Nephron (organoid): ENCODE data around the gene CLCN4.

ENCODE experiments used
- H3K27ac Mint-ChIP-seq, 3 experiments: 2 replicates each; pipeline ENCODE4 v1.8.0; 2020; ENCODE audit warnings: mixed read lengths in 3 of 3, mild to moderate bottlenecking in 2 of 3, moderate library complexity in 1 of 3
- H3K27me3 Mint-ChIP-seq: 2 replicates; pipeline ENCODE4 v1.8.0; 2021; ENCODE audit warnings: low read depth, mild to moderate bottlenecking, moderate library complexity, mixed read lengths
- H3K36me3 Mint-ChIP-seq: 2 replicates; pipeline ENCODE4 v1.8.0; 2020; ENCODE audit warnings: low read depth, mixed read lengths
- H3K4me1 Mint-ChIP-seq: 2 replicates; pipeline ENCODE4 v1.8.0; 2020; ENCODE audit warnings: mixed read lengths
- H3K4me3 Mint-ChIP-seq, 3 experiments: 2 replicates each; pipeline ENCODE4 v1.8.0; 2020; ENCODE audit warnings: mild to moderate bottlenecking in 3 of 3, mixed read lengths in 3 of 3, moderate library complexity in 2 of 3
- H3K9me3 Mint-ChIP-seq: 2 replicates; pipeline ENCODE4 v1.8.0; 2020; ENCODE audit warnings: mixed read lengths
- TF ChIP-seq, protein P1 (sequence below), 3 experiments: fragments of 200-600 bp; sonication (generic); IDR thresholded peaks; one replicate each; pipeline ENCODE4 v1.5.0; 2021; ENCODE audit warnings: antibody characterized with exemption in 3 of 3; ENCODE audit not compliant: unreplicated experiment in 3 of 3

The CLCN4 gene

DNA sequence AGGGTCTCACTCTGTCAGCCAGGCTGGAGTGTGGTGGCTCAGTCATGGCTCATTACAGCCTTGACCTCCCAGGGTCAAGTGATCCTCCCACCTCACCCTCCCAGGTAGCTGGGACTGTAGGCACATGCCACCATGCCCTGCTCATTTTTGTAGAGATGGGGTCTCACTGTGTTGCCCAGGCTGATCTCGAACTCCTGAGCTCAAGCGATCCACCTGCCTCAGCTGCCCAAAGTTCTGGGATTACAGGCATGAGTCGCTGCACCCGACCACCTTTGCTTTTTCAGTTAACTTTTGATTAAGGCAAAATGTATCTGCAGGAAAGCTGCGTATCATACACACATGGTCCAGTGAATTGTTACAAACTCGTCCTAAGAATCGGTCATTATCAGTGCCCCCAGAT is 16.5 kb upstream of the CLCN4 start:
- Mint-ChIP-seq H3K4me3 (no peak overlapping the region), H3K4me1 (peaks cover 12% of the 10 kb centered on the region), H3K27ac (no peak overlapping the region), H3K36me3 (peaks cover 63% of the 10 kb centered on the region), H3K9me3 (peaks cover 13% of the 10 kb centered on the region), H3K27me3 (no peaks in the 10 kb centered on the region)
- TF ChIP-seq, protein P1, sequence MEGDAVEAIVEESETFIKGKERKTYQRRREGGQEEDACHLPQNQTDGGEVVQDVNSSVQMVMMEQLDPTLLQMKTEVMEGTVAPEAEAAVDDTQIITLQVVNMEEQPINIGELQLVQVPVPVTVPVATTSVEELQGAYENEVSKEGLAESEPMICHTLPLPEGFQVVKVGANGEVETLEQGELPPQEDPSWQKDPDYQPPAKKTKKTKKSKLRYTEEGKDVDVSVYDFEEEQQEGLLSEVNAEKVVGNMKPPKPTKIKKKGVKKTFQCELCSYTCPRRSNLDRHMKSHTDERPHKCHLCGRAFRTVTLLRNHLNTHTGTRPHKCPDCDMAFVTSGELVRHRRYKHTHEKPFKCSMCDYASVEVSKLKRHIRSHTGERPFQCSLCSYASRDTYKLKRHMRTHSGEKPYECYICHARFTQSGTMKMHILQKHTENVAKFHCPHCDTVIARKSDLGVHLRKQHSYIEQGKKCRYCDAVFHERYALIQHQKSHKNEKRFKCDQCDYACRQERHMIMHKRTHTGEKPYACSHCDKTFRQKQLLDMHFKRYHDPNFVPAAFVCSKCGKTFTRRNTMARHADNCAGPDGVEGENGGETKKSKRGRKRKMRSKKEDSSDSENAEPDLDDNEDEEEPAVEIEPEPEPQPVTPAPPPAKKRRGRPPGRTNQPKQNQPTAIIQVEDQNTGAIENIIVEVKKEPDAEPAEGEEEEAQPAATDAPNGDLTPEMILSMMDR (IDR thresholded peaks at IDR 0.05; ENCODE audit: unreplicated experiment in 3 of 3), result no peak

DNA sequence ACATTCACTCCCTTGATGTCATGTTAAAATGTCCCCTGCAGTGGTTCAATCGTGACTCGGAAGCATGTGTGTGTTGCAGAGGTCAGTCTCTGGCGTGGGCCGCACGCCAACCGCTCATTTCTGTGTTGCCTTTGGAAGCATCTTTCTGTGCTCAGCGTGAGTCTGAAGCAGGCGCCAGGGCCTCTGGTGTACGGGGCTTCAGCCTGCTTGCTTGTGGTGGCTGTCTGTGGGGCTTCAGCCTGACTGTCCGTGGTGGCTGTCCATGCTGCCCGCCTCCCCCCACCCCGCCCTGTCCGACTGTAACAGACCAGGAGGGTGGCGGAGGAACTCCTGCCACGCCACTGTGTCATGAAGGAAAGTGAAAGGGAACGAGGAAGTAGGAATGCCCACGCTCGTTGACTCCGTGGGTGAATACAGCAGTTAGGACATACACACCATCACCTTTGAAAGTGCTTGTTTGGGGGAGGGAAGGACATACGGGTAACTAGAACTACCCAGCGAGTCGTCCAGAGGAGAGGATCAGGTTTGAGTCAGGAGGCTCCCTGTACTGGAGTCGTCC is 14.7 kb upstream of the CLCN4 start:
- peaks cover 18% of the 10 kb centered on the region for H3K9me3 Mint-ChIP-seq
- TF ChIP-seq, protein P1 (IDR thresholded peaks at IDR 0.05; ENCODE audit: unreplicated experiment in 3 of 3), result no peak
- H3K27ac Mint-ChIP-seq, result no peak overlapping the region
- no peaks in the 10 kb centered on the region for H3K27me3 Mint-ChIP-seq
- H3K36me3 Mint-ChIP-seq, result peaks cover 68% of the 10 kb centered on the region
- H3K4me3 Mint-ChIP-seq, result no peak overlapping the region
- H3K4me1 Mint-ChIP-seq, result peaks cover 17% of the 10 kb centered on the region

- Mint-ChIP-seq H3K36me3 (peaks cover 62% of the 10 kb centered on the region), H3K4me1 (peaks cover 10% of the 10 kb centered on the region), H3K9me3 (peaks cover 15% of the 10 kb centered on the region), H3K4me3 (no peak overlapping the region), H3K27ac (no peak overlapping the region), H3K27me3 (no peaks in the 10 kb centered on the region)
- TF ChIP-seq, protein P1 (IDR thresholded peaks at IDR 0.05; ENCODE audit: unreplicated experiment in 3 of 3), result no peak
Observed at GRCh38 chrX:10143071-10143983, 13.4 kb upstream of the CLCN4 start.

- Mint-ChIP-seq H3K27me3 (peaks cover 5% of the 10 kb centered on the region), H3K4me3 (no peak overlapping the region), H3K36me3 (peaks cover 42% of the 10 kb centered on the region), H3K27ac (no peak overlapping the region), H3K4me1 (peaks cover 8% of the 10 kb centered on the region), H3K9me3 (peaks cover 14% of the 10 kb centered on the region)
- TF ChIP-seq, protein P1 (IDR thresholded peaks at IDR 0.05; ENCODE audit: unreplicated experiment in 3 of 3), result no peak
Observed at GRCh38 chrX:10146346-10146745, 10.4 kb upstream of the CLCN4 start.

DNA sequence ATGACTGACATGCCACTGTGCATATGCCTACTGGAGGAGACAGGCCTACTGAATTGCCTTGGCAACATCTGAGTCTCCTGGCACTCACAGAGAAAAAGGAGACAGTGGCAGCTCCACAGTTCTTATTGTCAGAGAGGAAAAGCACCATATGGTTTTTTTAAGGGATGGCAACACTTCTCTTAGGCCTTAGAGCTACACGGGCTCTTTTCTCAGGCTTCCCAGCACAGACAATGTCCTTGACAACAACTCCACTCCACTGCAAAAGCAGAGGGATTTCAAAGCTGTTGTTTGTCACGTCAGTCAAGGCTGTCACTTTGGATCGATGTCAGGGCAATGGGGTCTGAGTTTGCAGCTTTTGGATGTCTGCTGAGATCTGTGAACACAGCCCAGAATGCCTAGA is 4.7 kb upstream of the CLCN4 start:
- TF ChIP-seq, protein P1 (IDR thresholded peaks at IDR 0.05; ENCODE audit: unreplicated experiment in 3 of 3), result no peak
- Mint-ChIP-seq H3K36me3 (no peaks in the 10 kb centered on the region), H3K27ac (no peak overlapping the region), H3K27me3 (peaks cover 5% of the 10 kb centered on the region), H3K4me3 (no peak overlapping the region), H3K4me1 (peaks cover 19% of the 10 kb centered on the region), H3K9me3 (no peaks in the 10 kb centered on the region)
